ENCODE data around the gene MGAT4B.

DNA sequence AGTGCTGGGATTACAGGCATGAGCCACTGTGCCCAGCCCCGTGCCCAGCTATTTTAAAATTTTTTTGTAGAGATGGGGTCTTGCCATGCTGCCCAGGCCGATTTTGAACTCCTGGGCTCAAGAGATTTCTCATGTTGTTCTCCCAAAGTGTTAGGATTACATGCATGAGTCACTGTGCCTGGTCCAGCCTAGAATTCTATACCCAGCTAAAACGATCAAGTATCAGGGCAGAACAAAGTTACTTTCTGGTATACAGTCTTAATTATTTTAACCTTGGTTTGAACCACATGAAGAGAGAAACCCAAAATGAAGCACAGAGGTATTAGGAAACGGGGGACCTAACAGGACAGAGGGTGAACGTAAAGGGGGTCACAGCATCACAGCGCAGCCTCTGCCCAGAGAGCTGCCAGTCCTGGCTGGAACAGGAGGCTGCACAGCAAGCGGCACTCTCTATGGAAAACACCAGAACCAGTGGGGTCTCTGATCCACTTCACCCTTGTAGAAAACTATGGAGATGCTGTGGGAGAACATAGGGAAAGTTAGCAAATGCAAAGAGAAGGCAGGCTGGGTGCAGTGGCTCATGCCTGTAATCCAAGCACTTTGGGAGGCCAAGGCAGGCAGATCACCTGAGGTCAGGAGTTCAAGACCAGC is 24.3 kb upstream of the MGAT4B start:
- TF ChIP-seq CTCF (IDR thresholded peaks at IDR 0.05): no peak
- no peak for TF ChIP-seq REST (IDR thresholded peaks at IDR 0.05; ENCODE audit: insufficient read depth in 1 of 2, low read depth in 2 of 2, low read length in 1 of 2)
- TF ChIP-seq POLR2AphosphoS5 (IDR thresholded peaks at IDR 0.05; ENCODE audit: low read depth, low read length): no peak
- TF ChIP-seq SIN3A (IDR thresholded peaks at IDR 0.05; ENCODE audit: borderline replicate concordance, insufficient read depth, low read depth, low read length): no peak

Data from Panc1 (cell line).